ENCODE results near the gene RHOB.

Gene RHOB

DNA sequence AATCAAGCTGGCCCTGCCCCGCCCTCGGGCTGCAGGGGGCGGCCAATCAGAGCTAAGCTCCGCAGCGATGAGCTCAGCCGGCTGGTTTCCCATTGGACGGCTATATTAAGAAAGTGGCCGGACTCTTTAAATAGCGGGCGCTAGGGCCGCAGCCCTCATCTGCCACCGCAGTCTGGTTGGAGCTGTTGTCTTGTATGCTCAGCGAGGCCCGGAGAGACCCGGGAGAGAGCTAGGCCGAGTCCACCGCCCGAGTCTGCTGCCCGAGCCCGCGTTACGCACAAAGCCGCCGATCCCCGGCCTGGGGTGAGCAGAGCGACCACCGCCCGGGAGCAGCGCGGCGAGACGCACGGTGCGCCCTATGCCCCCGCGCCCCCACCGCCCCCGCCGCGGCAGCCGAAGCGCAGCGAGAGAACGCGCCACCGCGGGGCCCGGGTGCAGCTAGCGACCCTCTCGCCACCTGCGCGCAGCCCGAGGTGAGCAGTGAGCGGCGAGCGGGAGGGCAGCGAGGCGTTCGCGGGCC, at the start of gene RHOB:
RHOB (plus strand) TSS at position 158 of the 520 bp plus-strand sequence. CDS start 392 bp downstream, outside the sequence.
- TF ChIP-seq, protein P1, sequence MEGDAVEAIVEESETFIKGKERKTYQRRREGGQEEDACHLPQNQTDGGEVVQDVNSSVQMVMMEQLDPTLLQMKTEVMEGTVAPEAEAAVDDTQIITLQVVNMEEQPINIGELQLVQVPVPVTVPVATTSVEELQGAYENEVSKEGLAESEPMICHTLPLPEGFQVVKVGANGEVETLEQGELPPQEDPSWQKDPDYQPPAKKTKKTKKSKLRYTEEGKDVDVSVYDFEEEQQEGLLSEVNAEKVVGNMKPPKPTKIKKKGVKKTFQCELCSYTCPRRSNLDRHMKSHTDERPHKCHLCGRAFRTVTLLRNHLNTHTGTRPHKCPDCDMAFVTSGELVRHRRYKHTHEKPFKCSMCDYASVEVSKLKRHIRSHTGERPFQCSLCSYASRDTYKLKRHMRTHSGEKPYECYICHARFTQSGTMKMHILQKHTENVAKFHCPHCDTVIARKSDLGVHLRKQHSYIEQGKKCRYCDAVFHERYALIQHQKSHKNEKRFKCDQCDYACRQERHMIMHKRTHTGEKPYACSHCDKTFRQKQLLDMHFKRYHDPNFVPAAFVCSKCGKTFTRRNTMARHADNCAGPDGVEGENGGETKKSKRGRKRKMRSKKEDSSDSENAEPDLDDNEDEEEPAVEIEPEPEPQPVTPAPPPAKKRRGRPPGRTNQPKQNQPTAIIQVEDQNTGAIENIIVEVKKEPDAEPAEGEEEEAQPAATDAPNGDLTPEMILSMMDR (IDR thresholded peaks at IDR 0.05; ENCODE audit: low read depth, low read length) = no peak
- H3K4me3 ChIP-seq (ENCODE audit: low read depth, low read length) = peak within 1 kb of the TSS; percentile 94
- H3K9me3 ChIP-seq (ENCODE audit: severe bottlenecking) = no peaks in the 10 kb centered on the region
- H3K36me3 ChIP-seq = peaks cover 28% of the 10 kb centered on the region
- DNase-seq = peak; percentile 99
- peak within 1 kb of the TSS; percentile 97 for H3K27ac ChIP-seq
- H3K27me3 ChIP-seq (ENCODE audit: insufficient read depth, low read depth, severe bottlenecking) = no peaks in the 10 kb centered on the region

DNA sequence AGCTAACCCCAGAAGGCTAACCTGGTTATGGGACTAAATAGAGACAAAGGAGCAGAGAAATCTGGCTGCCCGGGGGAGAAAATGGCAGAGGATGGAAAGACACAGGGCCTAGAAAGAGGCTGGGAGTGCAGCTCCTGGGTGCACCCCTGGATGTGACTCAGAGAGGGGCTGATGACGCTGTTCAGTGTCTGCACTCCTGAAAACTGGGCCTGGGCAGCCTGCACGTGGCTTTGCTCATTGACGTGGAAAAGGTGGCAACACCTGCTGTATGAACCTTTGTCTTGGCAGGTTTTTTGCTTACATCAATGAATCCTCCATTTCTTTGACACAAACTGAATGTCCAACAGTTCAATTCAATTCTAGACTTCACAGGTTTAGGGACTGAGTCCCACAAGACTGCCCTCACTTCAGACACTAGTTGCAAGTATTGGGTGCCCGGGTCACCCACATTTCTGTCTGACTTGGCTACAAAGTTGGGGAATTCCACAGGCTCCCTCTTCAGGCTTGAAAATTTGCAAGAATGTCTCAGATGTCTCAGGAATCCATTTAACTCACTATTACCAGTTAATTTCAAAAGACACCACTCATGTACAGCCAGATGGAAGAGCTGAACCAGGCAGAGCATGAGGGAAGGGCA, 48.9 kb upstream of the RHOB start:
- Histone ChIP-seq H3K36me3 (no peaks in the 10 kb centered on the region), H3K4me3 (ENCODE audit: low read depth, low read length) (no peak overlapping the region), H3K27ac (no peak overlapping the region), H3K27me3 (ENCODE audit: insufficient read depth, low read depth, severe bottlenecking) (no peaks in the 10 kb centered on the region), H3K9me3 (ENCODE audit: severe bottlenecking) (no peaks in the 10 kb centered on the region)
- TF ChIP-seq, protein P1 (IDR thresholded peaks at IDR 0.05; ENCODE audit: low read depth, low read length) = no peak
- DNase-seq = no peak

DNA sequence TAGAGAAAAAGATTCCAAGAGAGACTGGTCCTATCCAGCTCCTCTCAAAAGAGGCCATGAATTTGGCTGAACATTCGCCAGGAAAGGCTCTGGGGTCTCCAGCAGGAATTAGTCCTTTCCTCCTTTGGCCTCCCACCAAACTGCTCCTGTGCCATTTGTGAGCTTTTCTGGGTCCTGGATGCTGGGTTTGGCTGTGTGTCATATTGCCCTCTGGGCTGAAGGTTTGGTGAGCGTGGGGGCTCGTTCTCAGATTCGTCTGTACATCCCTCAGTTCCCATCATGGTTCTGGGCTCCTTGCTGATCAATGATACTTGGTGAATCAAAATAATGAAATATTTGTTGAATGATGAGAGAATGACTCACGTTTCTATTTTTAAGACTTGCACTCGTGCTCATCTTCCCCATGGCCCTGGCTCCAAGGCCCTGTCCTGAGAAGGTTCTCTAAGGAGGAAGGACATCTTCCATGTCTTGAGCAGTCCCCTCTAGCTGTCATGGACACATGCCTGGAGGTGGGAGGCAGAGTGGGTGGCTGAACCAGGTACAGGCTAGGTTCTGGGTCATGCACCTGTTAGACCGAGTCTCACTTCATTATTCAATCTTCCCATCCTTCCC, 47.8 kb upstream of the RHOB start:
- H3K36me3 ChIP-seq = no peaks in the 10 kb centered on the region
- H3K9me3 ChIP-seq (ENCODE audit: severe bottlenecking) = no peaks in the 10 kb centered on the region
- H3K27me3 ChIP-seq (ENCODE audit: insufficient read depth, low read depth, severe bottlenecking) = no peaks in the 10 kb centered on the region
- DNase-seq = no peak
- H3K4me3 ChIP-seq (ENCODE audit: low read depth, low read length) = no peak overlapping the region
- TF ChIP-seq, protein P1 (IDR thresholded peaks at IDR 0.05; ENCODE audit: low read depth, low read length) = no peak
- H3K27ac ChIP-seq = no peak overlapping the region

DNA sequence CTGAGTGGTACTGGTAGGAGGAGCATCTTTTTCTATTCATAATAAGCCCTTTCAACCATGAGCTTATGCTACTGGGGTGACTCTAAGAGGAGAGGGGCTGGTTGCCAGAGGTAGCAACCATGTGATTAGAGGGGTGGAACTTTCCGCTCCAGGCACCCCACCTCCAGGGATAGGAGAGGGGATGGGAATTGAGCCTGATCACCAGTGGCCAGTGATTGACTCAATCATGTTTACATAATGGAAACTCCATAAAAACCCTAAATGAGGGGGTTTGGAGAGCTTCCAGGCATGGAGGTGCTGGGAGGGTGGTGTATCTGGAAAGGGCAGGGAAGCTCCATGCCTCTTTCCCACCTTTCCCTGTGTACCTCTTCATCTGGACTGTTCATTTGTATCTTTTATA, 46.6 kb upstream of the RHOB start:
- TF ChIP-seq, protein P1 (IDR thresholded peaks at IDR 0.05; ENCODE audit: low read depth, low read length) = no peak
- no peak for DNase-seq
- no peak overlapping the region for H3K4me3 ChIP-seq (ENCODE audit: low read depth, low read length)
- H3K27ac ChIP-seq = no peak overlapping the region
- no peaks in the 10 kb centered on the region for H3K9me3 ChIP-seq (ENCODE audit: severe bottlenecking)
- H3K27me3 ChIP-seq (ENCODE audit: insufficient read depth, low read depth, severe bottlenecking) = no peaks in the 10 kb centered on the region
- no peaks in the 10 kb centered on the region for H3K36me3 ChIP-seq

DNA sequence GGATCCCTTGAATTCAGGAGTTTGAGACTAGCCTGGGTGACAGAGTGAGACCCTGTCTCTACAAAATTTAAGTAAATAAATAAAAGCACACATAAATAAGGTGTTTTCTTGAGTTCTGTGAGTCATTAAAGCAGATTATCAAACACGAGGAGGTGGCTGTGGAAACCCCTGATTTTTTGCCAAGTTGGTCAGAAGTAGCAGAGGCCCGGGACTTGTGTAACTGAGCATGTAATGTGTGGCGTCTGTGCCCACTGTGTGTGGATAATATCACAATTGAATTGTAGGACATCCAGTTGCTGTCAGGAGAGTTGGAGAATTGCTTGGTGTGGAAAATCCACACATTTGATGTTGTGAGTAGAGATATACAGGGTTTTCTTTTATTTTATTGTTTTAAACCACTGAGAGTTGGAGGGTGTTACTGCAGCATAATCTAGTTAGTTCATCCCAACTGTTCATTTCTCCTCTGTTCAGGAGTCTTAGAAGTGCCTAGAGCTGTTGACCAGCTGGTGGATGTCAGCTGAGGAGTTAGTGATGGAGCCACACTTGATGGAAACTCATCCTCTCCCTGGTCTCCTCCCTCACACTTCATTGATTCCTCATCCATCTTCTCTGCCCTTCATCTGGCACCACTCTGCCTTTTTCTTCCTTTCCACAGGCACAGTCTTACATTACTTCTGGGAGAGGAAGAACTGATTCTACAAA, 45.9 kb upstream of the RHOB start:
- Histone ChIP-seq H3K4me3 (ENCODE audit: low read depth, low read length) (no peak overlapping the region), H3K36me3 (no peaks in the 10 kb centered on the region), H3K27me3 (ENCODE audit: insufficient read depth, low read depth, severe bottlenecking) (no peaks in the 10 kb centered on the region), H3K27ac (no peak overlapping the region), H3K9me3 (ENCODE audit: severe bottlenecking) (no peaks in the 10 kb centered on the region)
- no peak for DNase-seq
- TF ChIP-seq, protein P1 (IDR thresholded peaks at IDR 0.05; ENCODE audit: low read depth, low read length) = no peak

Measured in WERI-Rb-1 (cell line).